RPMI7951 (cell line): ENCODE measurements around the gene BCAS1. TPM values are rescaled to one million over a fixed set of nuclear protein-coding genes. Genes with fewer than 3 reads are reported as not detected.
"Not testable (repeated sequence)": the region's sequence is repeated elsewhere in the genome, so short reads cannot be mapped to it uniquely, and the experiment has no call there.

ENCODE experiments used
- DNase-seq: peaks from one replicate; pipeline ENCODE4 v3.0.0-alpha.2; 2012; ENCODE audit warnings: low read depth
- total RNA-seq: library from RNA; depleted of rRNA; stranded (reverse); fragments of >200 nt; shearing (Covaris generic); gene quantifications from 2 replicates; pipeline ENCODE4 v1.2.3, GENCODE V29; 2014

Gene BCAS1
- total RNA-seq, 1 experiment from 2014 or later: not detected

GRCh38 chr20:53986037-53986650 lies 84.2 kb downstream of the BCAS1 start:
- no peak for DNase-seq

- no peak for DNase-seq
These were observed 85.3 kb downstream of the BCAS1 start for GRCh38 chr20:53985150-53985518.

- DNase-seq: peak; percentile 41
These were observed 85.8 kb downstream of the BCAS1 start for GRCh38 chr20:53984356-53985149.

- no peak for DNase-seq
These were observed 87.0 kb downstream of the BCAS1 start for GRCh38 chr20:53983401-53983800.

- DNase-seq: no peak
These were observed 87.8 kb downstream of the BCAS1 start for GRCh38 chr20:53982624-53983023.

- DNase-seq: no peak
These were observed 88.5 kb downstream of the BCAS1 start for GRCh38 chr20:53981752-53982437.

- no peak for DNase-seq
These were observed 89.3 kb downstream of the BCAS1 start for GRCh38 chr20:53981130-53981529.

- DNase-seq: no peak
These were observed 90.3 kb downstream of the BCAS1 start for GRCh38 chr20:53980031-53980465.

- no peak for DNase-seq
These were observed 91.9 kb downstream of the BCAS1 start for GRCh38 chr20:53978497-53978896.

- no peak for DNase-seq
These were observed 93.0 kb downstream of the BCAS1 start for GRCh38 chr20:53977391-53977790.

- no peak for DNase-seq
These were observed 94.6 kb downstream of the BCAS1 start for GRCh38 chr20:53975761-53976160.

GRCh38 chr20:53974785-53975555 lies 95.4 kb downstream of the BCAS1 start:
- DNase-seq: no peak

- DNase-seq: not testable (repeated sequence)
These were observed 96.5 kb downstream of the BCAS1 start for GRCh38 chr20:53973882-53974281.

GRCh38 chr20:53972179-53972578 lies 98.2 kb downstream of the BCAS1 start:
- DNase-seq: no peak

GRCh38 chr20:53971096-53971683 lies 99.2 kb downstream of the BCAS1 start:
- no peak for DNase-seq

- no peak for DNase-seq
These were observed 100.2 kb downstream of the BCAS1 start for GRCh38 chr20:53970232-53970631.

- DNase-seq: no peak
These were observed 102.9 kb downstream of the BCAS1 start for GRCh38 chr20:53967527-53967926.

- no peak for DNase-seq
These were observed 103.5 kb downstream of the BCAS1 start for GRCh38 chr20:53966774-53967398.

- DNase-seq: no peak
These were observed 105.7 kb downstream of the BCAS1 start for GRCh38 chr20:53964501-53965253.

GRCh38 chr20:53964067-53964466 lies 106.3 kb downstream of the BCAS1 start:
- DNase-seq: no peak
